MG63 (cell line): Measurements from ENCODE around the gene CAMK1D. TPM values are rescaled to one million over a fixed set of nuclear protein-coding genes. Genes with fewer than 3 reads are reported as not detected.
"Not testable (repeated sequence)": the region's sequence is repeated elsewhere in the genome, so short reads cannot be mapped to it uniquely, and the experiment has no call there.

ENCODE experiments used
- DNase-seq: peaks from one replicate; pipeline ENCODE4 v3.0.0-alpha.2; 2020
- H3K27me3 ChIP-seq: fragments of 250-450 bp; sonication (Bioruptor Pico); 2 replicates; pipeline ENCODE4 v1.5.1; 2020; ENCODE audit warnings: mild to moderate bottlenecking, moderate library complexity
- H3K36me3 ChIP-seq: fragments of 250-450 bp; sonication (Bioruptor Pico); 2 replicates; pipeline ENCODE4 v1.5.1; 2020; ENCODE audit warnings: mild to moderate bottlenecking, moderate library complexity
- H3K4me3 ChIP-seq: fragments of 250-450 bp; sonication (Bioruptor Pico); 2 replicates; pipeline ENCODE4 v1.5.1; 2020; ENCODE audit warnings: mild to moderate bottlenecking, moderate library complexity
- H3K9me3 ChIP-seq: fragments of 250-450 bp; sonication (Bioruptor Pico); 2 replicates; pipeline ENCODE4 v1.5.1; 2020; ENCODE audit warnings: mild to moderate bottlenecking, moderate library complexity
- total RNA-seq: library from RNA; depleted of rRNA; stranded (reverse); fragments of >200 nt; shearing (Covaris generic); gene quantifications from 2 replicates; pipeline ENCODE4 v1.2.3, GENCODE V29; 2014; ENCODE audit warnings: low replicate concordance

Gene CAMK1D
- total RNA-seq, 1 experiment from 2014 or later, result 13.2 TPM

- Histone ChIP-seq H3K9me3 (no peaks in the 10 kb centered on the region), H3K27me3 (no peaks in the 10 kb centered on the region), H3K4me3 (no peak overlapping the region), H3K36me3 (no peaks in the 10 kb centered on the region; the same call in 1 of the 2 replicates)
- no peak for DNase-seq
These were observed 131.1 kb downstream of the CAMK1D start for GRCh38 chr10:12480440-12480839.

GRCh38 chr10:12481924-12482323 lies 132.6 kb downstream of the CAMK1D start:
- no peak for DNase-seq
- Histone ChIP-seq H3K36me3 (no peaks in the 10 kb centered on the region; the same call in 1 of the 2 replicates), H3K27me3 (no peaks in the 10 kb centered on the region), H3K9me3 (no peaks in the 10 kb centered on the region), H3K4me3 (no peak overlapping the region)

- H3K27me3 ChIP-seq, result no peaks in the 10 kb centered on the region
- H3K9me3 ChIP-seq, result no peaks in the 10 kb centered on the region
- H3K4me3 ChIP-seq, result no peak overlapping the region
- H3K36me3 ChIP-seq, result no peaks in the 10 kb centered on the region; the same call in 1 of the 2 replicates
- no peak for DNase-seq
These were observed 133.2 kb downstream of the CAMK1D start for GRCh38 chr10:12482587-12482986.

- Histone ChIP-seq H3K27me3 (no peaks in the 10 kb centered on the region), H3K36me3 (no peaks in the 10 kb centered on the region; the same call in 1 of the 2 replicates), H3K9me3 (no peaks in the 10 kb centered on the region), H3K4me3 (peak overlapping the region; percentile 14; the same call in 1 of the 2 replicates)
- peak; percentile 64 for DNase-seq
These were observed 134.9 kb downstream of the CAMK1D start for GRCh38 chr10:12484002-12484918.

- H3K27me3 ChIP-seq, result no peaks in the 10 kb centered on the region
- no peaks in the 10 kb centered on the region; the same call in 1 of the 2 replicates for H3K36me3 ChIP-seq
- H3K9me3 ChIP-seq, result no peaks in the 10 kb centered on the region
These were observed 135.8 kb downstream of the CAMK1D start for GRCh38 chr10:12484941-12485805.

GRCh38 chr10:12487366-12487765 lies 138.0 kb downstream of the CAMK1D start:
- DNase-seq, result no peak
- Histone ChIP-seq H3K4me3 (no peak overlapping the region), H3K27me3 (no peaks in the 10 kb centered on the region), H3K9me3 (no peaks in the 10 kb centered on the region), H3K36me3 (no peaks in the 10 kb centered on the region; the same call in 1 of the 2 replicates)

More at GRCh38 chr10:12484941-12485805, 135.8 kb downstream of the CAMK1D start:
- no peak overlapping the region for H3K4me3 ChIP-seq
- no peak for DNase-seq

- DNase-seq, result no peak
- Histone ChIP-seq H3K36me3 (no peaks in the 10 kb centered on the region; the same call in 1 of the 2 replicates), H3K27me3 (no peaks in the 10 kb centered on the region), H3K9me3 (no peaks in the 10 kb centered on the region), H3K4me3 (no peak overlapping the region)
These were observed 139.3 kb downstream of the CAMK1D start for GRCh38 chr10:12488626-12489025.

- DNase-seq, result no peak
- Histone ChIP-seq H3K27me3 (no peaks in the 10 kb centered on the region), H3K36me3 (no peaks in the 10 kb centered on the region; the same call in 1 of the 2 replicates), H3K4me3 (no peak overlapping the region), H3K9me3 (no peaks in the 10 kb centered on the region)
These were observed 140.0 kb downstream of the CAMK1D start for GRCh38 chr10:12489357-12489756.

GRCh38 chr10:12489806-12490205 lies 140.5 kb downstream of the CAMK1D start:
- Histone ChIP-seq H3K36me3 (no peaks in the 10 kb centered on the region), H3K4me3 (no peak overlapping the region), H3K9me3 (no peaks in the 10 kb centered on the region), H3K27me3 (no peaks in the 10 kb centered on the region)
- DNase-seq, result no peak

- no peak overlapping the region for H3K4me3 ChIP-seq
- no peak for DNase-seq
These were observed 141.6 kb downstream of the CAMK1D start for GRCh38 chr10:12490963-12491362.

GRCh38 chr10:12491491-12491890 lies 142.1 kb downstream of the CAMK1D start:
- no peak for DNase-seq
- no peaks in the 10 kb centered on the region for H3K36me3 ChIP-seq
- H3K27me3 ChIP-seq, result no peaks in the 10 kb centered on the region
- H3K9me3 ChIP-seq, result no peaks in the 10 kb centered on the region
- no peak overlapping the region for H3K4me3 ChIP-seq

More at GRCh38 chr10:12490963-12491362, 141.6 kb downstream of the CAMK1D start:
- H3K9me3 ChIP-seq, result no peaks in the 10 kb centered on the region
- no peaks in the 10 kb centered on the region for H3K27me3 ChIP-seq
- H3K36me3 ChIP-seq, result no peaks in the 10 kb centered on the region

GRCh38 chr10:12492016-12492415 lies 142.7 kb downstream of the CAMK1D start:
- H3K36me3 ChIP-seq, result no peaks in the 10 kb centered on the region
- no peak for DNase-seq
- no peaks in the 10 kb centered on the region for H3K27me3 ChIP-seq
- H3K4me3 ChIP-seq, result no peak overlapping the region
- H3K9me3 ChIP-seq, result no peaks in the 10 kb centered on the region

- not testable (repeated sequence) for H3K36me3 ChIP-seq, H3K4me3 ChIP-seq, H3K9me3 ChIP-seq, DNase-seq, H3K27me3 ChIP-seq
These were observed 147.7 kb downstream of the CAMK1D start for GRCh38 chr10:12497046-12497445.

GRCh38 chr10:12499076-12499986 lies 150.0 kb downstream of the CAMK1D start:
- no peaks in the 10 kb centered on the region for H3K36me3 ChIP-seq
- H3K4me3 ChIP-seq, result no peak overlapping the region
- H3K27me3 ChIP-seq, result no peaks in the 10 kb centered on the region
- H3K9me3 ChIP-seq, result no peaks in the 10 kb centered on the region
- no peak for DNase-seq

- no peaks in the 10 kb centered on the region for H3K9me3 ChIP-seq
- no peaks in the 10 kb centered on the region for H3K27me3 ChIP-seq
- DNase-seq, result peak; percentile 26
- H3K4me3 ChIP-seq, result no peak overlapping the region
- no peaks in the 10 kb centered on the region for H3K36me3 ChIP-seq
These were observed 151.3 kb downstream of the CAMK1D start for GRCh38 chr10:12500381-12501303.
